GM15510 (cell line): ENCODE data around the gene PCDHB4.

Experiments used
- POLR2A ChIP-seq: IDR thresholded peaks from 3 replicates; pipeline ENCODE4 v1.6.1; 2011; ENCODE audit warnings: borderline replicate concordance; ENCODE audit not compliant: insufficient read length; ENCODE audit errors: extremely low read depth

Gene PCDHB4

DNA sequence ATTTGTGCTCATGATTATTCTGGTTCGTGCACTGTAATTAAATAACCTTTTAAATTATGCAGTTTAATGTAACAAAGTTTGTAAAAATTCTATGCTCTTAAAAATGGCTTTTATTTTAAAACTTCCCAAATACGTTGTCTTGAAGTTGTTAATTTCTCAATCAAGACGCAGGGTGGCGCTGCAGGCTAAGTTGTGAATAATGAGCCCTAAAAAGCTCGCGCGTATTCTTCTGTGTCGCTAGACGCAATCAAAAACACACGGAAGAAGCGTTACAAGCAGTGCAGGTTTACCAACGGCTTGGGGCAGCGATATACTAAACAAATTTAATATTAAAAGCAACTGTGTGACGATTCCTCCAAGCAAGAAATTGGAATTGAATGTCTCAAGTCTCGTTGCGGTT, at the start of gene PCDHB4:
PCDHB4 (plus strand) TSS at position 256 of the 400 bp plus-strand sequence. CDS start 181 bp downstream, outside the sequence.
- no peak for TF ChIP-seq POLR2A

DNA sequence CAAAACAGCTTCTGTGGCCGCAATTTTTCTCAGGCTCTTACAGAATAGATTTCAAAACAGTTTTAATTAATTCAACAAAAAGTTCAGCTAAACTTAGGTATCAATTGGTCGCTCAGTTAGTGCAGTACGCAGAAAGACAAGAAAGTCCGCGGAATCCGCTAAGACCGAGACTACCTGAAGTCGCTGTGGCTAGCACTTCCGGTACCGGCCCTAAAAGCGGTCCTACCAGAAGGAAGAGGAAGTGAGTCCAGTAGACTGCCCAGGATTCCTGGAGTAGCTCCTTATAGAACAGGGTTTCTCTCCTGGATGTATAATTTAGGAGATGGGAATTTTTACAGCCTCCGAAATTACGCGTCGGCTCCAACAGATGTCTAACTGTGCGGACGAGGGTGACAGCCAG, 43.8 kb upstream of the PCDHB4 start:
- TF ChIP-seq POLR2A = no peak

- no peak for TF ChIP-seq POLR2A
These were observed 39.4 kb upstream of the PCDHB4 start for GRCh38 chr5:141082228-141082627.

DNA sequence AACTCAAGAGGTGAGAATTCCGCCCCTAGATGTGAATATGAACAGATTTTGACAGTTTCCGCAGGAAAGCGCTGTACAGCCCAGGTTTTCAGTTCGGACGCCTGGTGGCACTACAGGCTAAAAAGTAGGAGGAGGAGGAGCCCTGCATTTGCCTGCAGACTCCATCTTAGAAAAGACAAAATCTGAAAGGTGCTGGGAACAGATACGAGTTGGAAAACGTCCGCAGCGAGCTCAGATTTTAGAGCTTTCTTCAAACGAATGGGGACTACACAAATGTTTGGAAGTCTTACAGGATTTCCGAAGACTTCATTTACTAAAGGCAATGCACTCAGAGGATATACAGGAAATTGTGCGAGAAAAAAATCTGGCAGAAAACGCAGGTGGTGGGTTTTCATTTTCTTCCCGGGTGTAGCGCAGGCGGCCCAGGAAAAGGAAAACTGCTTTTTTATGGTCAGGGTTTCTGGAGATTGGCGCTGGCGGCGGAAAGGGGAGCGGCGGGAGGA, 37.1 kb upstream of the PCDHB4 start:
- TF ChIP-seq POLR2A = no peak

DNA sequence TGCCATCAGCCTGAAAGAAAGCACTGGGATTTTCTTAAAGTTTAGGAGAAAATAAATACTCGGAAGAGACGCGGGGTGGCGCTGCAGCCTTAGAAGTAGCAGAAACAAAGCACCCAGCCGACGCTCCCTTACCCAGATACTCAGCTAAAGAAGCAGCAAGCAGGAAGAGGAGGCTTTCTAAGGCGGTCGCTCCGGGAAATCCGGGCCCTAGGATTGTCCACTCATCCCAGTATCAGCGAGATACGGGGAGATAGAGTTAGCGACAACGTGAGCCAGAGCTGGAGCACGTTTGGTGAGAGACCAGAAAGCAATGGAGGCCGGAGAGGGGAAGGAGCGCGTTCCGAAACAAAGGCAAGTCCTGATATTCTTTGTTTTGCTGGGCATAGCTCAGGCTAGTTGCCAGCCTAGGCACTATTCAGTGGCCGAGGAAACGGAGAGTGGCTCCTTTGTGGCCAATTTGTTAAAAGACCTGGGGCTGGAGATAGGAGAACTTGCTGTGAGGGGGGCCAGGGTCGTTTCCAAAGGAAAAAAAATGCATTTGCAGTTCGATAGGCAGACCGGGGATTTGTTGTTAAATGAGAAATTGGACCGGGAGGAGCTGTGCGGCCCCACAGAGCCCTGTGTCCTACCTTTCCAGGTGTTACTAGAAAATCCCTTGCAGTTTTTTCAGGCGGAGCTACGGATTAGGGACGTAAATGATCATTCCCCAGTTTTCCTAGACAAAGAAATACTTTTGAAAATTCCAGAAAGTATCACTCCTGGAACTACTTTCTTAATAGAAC, 26.9 kb upstream of the PCDHB4 start, which contains the start of gene PCDHB2:
PCDHB2 (plus strand) TSS at position 135 of the 782 bp plus-strand sequence; CDS start at position 311, 176 bp downstream.
- no peak for TF ChIP-seq POLR2A

DNA sequence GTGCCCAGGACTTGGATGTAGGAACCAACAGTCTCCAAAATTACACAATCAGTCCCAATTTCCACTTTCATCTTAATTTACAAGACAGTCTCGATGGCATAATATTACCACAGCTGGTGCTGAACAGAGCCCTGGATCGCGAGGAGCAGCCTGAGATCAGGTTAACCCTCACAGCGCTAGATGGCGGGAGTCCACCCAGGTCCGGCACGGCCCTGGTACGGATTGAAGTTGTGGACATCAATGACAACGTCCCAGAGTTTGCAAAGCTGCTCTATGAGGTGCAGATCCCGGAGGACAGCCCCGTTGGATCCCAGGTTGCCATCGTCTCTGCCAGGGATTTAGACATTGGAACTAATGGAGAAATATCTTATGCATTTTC, 26.4 kb upstream of the PCDHB4 start:
- no peak for TF ChIP-seq POLR2A

DNA sequence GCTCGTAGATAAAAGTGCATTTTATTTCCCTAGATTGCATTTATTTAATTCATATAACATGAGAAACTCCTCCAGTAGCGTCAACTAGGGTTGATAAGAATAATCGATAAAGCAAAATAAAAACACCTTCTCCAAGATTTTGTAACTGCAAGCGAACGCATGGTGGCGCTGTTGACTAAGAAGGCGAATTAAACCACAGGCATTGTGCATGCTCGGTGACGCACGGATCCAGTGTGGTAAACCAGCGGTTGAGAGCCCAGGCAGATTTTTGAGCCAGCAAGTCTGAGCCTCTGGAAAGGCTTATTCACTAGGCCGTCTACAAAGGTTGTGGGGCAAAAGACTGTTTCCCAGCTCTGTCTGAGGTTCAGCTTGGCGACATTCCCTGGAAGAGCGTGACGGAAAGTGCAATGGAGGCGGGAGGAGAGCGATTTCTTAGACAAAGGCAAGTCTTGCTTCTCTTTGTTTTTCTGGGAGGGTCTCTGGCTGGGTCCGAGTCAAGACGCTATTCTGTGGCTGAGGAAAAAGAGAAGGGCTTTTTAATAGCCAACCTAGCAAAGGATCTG, 21.3 kb upstream of the PCDHB4 start, which contains the start of gene PCDHB3:
PCDHB3 (plus strand) TSS at position 231 of the 563 bp plus-strand sequence; CDS start at position 408, 177 bp downstream.
- no peak for TF ChIP-seq POLR2A

GRCh38 chr5:141101059-141101458, 20.6 kb upstream of the PCDHB4 start:
- no peak for TF ChIP-seq POLR2A

GRCh38 chr5:141105350-141105749, 16.3 kb upstream of the PCDHB4 start:
- no peak for TF ChIP-seq POLR2A

GRCh38 chr5:141119250-141119649, 2.4 kb upstream of the PCDHB4 start:
- TF ChIP-seq POLR2A = no peak

DNA sequence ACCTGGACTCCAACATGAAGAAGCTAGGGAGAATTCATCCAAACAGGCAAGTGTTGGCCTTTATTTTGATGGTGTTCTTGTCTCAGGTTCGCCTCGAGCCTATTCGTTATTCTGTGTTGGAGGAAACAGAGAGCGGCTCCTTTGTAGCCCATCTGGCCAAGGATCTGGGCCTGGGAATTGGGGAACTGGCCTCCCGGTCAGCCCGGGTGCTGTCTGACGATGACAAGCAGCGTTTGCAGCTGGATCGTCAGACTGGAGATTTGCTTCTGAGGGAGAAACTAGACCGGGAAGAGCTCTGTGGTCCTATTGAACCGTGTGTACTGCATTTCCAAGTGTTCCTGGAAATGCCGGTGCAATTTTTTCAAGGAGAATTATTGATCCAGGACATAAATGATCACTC, 367 bp downstream of the PCDHB4 start:
- TF ChIP-seq POLR2A = no peak

- TF ChIP-seq POLR2A = no peak
These were observed 5.7 kb downstream of the PCDHB4 start for GRCh38 chr5:141127305-141127704.

DNA sequence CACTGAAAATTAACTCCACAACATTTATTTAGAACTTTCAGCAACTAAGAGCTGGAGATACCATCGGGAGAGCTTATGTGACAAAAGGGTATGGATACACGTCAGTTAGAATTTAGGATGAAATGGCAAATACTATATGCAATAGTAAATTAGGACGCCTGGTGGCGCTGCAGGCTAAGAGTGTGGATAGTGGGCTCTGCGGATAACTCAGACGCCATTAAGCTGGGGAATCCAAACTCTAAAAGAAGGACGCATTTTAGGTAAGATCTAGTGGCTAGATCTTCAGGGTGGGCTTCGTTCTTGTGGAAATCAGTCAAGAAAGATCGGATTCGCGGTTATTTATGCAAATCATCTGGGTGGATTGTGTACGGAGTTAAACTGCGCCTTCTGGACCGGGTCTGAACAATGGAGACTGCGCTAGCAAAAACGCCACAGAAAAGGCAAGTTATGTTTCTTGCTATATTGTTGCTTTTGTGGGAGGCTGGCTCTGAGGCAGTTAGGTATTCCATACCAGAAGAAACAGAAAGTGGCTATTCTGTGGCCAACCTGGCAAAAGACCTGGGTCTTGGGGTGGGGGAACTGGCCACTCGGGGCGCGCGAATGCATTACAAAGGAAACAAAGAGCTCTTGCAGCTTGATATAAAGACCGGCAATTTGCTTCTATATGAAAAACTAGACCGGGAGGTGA, 13.6 kb downstream of the PCDHB4 start, which contains the start of gene PCDHB5:
PCDHB5 (plus strand) TSS at position 177 of the 688 bp plus-strand sequence; CDS start at position 406, 229 bp downstream.
- TF ChIP-seq POLR2A = no peak

GRCh38 chr5:141135718-141136266, 14.2 kb downstream of the PCDHB4 start:
- TF ChIP-seq POLR2A = no peak

- no peak for TF ChIP-seq POLR2A
These were observed 28.2 kb downstream of the PCDHB4 start, which contains the start of gene PCDHB6 for GRCh38 chr5:141149812-141150211. Gene PCDHB6 (plus strand): TSS chr5:141150057. CDS start chr5:141150258, 201 bp downstream.
